ENCODE measurements around the gene COL4A1.

COL4A1 gene

DNA sequence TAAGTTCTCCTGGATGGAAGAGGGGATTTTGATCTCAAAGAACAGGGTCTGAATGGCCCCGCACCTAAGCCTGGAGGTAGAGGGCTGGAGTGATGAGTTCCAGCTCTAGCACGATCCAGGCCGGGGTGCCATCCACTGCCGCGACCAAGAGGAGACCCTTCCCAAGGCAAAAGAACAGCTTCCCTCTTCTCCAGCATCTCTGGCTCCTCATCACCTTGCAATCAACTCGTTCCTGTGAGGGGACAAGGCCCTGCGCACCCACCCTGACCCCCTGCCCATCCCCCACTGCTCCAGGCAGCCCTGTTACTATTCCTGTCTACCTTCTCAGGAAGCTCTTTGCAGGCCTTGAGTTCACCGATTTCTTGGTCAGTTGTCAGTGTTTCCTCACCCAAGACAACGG lies 17.8 kb downstream of the COL4A1 start:
- DNase-seq: no peak

DNA sequence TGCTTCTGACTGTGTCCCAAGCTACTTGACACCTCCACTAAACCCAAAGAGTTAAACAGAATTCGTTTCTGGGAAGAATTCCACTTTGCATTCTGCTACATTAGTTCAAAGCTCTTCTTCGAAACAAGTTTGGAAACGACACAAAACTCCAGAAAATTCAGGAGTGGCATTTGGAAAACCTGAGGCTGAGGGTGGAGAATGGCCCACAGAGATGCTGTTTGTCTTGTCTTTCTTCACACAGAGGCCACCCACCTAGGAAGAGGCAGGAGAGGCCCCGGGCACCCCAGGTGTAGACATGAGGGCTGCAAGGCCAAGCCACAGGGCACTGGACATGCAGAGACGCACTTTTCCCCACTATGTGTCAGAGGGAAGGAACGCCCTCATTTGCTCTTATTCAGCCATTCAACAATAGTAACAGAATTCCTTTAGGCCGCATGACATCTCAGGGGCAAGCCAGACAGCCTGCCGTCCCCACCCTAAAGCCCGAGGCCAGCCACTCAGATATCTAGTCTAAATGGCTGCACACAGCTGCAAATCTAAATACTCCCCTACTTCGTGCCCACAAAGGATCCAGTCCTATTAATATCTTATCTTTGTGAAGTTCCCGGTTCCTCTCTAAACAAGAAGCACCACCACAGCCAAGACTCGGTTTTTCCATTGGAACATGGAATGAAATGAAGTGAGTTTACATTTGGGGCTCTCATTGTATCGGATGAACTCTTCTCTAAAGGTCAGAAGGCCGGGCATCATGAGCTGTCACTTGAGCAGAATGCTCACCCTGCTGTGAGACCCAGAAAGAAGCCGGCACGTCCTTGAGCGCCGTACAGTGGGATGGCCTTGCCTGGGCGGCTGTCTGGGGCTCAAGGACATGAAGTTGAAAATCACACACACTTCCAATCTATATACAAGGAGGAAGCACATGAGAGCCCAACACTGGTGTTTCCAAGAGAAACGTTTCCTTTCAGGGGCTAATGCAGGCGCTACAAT lies 19.8 kb downstream of the COL4A1 start:
- no peak for DNase-seq

DNA sequence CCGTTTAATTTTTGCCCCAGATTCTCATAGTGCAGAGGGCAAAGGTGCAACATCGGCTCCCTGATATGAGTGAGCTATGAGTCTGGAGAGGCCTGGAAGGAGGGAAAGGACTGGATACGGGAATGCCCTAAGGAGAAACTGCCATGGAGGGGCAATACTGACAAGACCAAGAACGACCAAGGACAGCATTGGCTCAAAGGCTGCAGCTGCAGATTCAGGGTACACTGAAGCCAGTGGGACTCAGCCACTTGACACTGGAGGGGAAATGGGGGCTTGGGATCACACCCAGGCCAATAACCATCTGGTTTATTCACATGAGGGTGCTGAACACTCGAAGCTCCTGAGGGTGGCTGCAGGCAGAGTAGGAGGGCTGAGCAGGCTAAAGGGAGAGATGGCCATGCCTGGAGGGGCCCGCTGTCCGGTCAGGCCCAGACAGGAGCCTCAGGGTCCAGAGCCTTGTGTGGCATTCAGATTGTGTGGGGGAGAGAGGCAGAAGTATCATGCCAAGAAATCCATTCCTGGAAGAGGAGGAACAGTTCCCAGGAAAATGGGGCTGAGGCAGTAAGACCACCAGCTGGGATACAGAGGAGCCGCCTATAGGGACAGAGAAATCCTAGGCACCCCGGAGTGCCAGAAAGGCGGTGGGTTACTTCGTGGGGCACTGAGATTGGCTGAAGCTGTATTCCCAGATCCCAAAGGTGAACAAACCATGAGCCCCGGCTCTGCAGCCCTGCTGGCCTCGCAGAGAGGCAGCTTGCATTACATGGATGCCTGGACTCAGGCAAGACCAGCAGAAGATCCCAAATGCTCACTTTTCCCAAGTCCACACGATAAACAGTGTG lies 20.7 kb downstream of the COL4A1 start:
- DNase-seq: no peak

DNA sequence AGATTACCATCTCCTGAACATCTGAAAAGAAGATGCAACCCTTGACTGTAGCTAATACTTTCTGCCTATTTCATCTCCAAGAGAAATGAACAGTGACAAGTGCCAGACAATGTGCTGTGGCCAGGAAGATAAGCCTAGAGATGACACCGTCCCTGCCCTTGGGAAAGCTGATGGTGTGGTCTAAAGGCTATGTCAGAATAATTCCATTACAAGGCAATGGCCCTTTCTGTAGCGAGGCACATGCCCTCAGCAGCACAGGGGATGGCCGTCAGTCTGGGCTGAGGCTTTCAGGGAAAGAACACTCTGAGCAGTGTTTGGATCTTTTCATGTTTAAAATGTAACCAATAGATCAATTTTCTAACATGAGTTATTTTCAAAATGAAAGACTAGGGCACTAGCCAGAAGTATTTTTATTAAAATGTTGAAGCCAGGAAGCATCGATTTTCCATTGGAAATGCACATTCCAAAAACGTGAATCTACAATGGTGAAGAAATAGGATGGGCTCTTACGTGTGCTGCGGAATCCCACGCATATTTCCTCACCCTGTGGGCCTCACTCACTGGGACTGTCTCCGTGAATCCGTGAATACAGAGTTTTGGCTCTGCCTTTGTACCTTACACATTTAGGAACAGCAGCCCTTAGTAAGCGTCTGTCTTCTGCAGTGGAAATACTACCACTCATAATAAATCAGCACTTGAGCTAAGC lies 22.0 kb downstream of the COL4A1 start:
- DNase-seq: no peak

DNA sequence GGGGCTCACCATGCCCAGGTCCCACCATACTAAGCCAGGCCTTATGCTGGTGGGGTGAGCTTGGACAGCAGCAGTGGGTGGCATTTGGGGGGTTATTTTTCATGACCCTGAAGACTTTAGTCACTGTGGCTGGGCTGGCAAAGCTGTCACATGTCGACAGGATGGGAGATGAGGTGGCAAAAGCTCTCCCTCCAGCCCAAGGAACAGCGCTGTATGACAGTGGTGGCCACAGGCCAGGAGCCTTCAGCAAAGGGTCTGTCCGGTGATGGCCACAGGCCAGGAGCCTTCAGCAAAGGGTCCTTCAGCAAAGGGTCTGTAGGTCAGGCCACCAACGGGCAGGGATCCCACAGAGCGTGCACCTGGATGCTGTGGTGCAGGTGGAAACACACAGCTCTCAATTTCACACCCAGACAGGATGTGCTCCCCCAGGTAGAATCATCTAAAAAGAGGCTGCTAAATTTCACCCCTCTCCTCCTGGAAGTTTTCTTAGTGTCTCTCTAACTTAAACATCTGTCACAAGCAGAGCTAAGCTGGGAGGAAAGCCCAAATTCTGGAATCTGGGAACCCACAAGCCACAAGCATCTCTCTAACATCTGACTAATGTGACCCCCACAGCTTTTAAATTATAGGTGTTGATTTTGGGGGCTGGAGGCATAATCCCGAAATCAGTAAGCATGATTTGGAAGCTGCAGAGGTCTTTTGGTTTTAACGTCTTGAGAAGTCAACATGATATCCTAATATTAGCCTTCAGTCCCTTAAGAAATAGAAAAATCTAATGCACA lies 23.0 kb downstream of the COL4A1 start:
- no peak for DNase-seq

DNA sequence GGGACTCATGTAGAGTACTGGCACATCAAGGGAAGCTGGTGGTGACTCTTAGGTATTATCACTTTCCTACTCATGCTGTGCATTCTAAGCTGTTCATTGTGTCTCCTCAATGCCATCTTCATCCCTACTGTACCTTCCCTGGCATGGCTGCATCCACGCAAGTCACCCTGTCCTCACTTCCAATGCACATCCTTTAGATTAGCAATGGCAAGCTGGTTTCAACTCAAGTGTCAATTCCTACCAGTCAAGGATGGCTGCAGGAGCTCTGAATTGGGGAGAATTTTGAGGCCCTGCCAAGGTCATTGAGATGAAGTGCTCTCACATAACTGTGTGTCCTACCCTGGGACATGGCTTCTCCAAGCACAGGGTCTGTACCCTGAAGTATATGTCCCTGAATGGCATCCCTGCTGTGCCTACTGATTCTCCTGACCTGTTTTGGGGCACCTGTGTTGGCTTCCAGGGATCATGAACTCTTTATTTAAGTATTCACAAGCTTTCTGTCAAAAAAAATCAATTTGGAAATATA lies 24.6 kb downstream of the COL4A1 start:
- DNase-seq: no peak

DNA sequence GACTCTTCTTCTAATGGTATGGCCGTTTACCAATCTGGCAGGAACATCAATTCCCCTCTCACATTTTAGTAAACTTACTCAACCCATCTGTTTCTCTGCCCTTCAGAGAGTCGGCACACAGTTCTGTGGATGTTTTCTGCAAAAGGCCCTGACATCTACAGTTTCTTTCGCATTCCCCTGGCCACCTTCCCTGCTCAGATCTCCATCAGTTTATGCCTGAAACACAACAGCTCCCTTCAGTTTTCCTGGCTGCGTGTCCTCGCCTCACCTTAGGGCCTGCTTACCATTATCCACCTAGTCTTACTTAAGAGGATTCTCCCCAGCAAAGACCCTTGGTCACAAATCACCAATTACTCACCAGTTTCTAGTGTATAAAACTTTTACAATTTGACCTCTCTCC lies 25.2 kb downstream of the COL4A1 start:
- DNase-seq: no peak

DNA sequence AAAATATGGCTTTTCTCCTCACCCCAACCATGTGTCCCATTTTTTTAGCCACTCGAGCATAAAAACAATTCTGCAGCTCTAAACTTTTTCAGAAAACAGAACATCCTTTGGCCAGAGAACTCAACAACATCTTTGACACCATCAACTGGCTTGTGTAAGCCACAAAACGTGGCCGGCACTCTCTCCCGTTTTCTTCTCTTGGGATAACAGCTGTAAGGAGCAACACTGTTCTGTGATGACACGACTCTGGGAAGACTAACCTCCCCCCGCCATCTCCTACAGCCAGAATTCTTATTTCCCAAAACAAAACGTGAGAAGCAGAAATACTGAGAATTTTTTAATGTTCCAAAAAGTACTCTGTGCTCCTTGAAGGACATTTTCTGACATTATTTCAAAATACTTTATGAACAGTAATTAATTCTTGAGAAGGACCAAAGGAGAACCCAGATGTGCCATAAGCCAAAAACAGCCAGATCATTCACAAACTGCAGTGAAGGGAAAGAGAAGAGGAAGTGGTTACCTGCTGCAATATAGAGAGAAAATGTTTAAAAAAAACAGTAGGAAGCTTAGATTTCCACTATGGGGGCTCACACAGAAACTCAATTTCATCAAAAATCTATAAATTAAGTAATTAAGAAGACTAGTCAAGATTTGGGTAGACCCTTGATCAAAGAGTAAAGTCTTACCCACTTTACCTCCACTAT lies 25.8 kb downstream of the COL4A1 start:
- no peak for DNase-seq

DNA sequence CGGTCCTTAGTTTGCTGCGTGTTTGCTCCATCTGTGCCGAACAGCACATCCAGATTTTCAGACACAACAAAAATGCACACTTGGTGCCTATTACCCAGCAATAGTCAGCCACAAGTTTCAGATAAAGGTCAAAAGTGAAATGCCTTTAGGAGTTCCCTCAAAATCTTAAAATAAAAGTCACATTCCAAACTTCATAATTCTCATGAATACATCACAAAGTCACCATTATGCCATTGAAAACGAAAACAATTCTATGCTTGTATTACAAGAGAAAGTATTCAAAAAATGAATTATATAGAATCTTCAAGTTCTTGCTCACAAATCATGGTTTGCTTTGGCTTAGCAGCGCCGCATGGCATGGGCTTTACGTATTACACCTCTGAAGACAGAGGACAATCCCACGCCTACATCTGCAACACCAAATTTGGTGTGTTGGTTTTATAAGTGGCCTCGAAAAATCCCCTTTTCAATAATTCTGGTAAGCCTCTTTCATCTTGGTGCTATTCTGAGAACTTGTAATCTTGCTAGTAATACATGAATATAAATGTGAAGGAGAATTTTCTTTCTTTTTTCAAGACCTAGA lies 26.6 kb downstream of the COL4A1 start:
- DNase-seq: no peak

DNA sequence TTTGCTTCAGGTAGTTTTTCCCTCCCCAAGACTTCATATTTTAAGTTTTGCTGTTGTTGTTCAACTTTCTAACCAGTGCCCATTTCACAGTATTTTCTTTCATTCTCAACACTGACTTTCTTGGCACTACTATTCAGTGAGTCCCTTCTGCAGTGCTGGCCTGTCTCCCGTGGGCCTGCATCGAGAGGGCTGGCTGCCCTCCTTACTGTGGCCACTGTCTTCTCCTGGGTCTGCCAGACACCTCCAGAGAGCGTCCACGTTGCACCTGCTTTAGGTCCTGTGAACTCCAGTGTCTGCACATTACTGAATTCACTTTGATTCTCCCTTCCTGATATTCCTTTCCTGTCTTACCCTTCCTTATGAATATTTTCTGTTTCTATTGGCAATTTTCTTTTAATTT lies 27.3 kb downstream of the COL4A1 start:
- no peak for DNase-seq

DNA sequence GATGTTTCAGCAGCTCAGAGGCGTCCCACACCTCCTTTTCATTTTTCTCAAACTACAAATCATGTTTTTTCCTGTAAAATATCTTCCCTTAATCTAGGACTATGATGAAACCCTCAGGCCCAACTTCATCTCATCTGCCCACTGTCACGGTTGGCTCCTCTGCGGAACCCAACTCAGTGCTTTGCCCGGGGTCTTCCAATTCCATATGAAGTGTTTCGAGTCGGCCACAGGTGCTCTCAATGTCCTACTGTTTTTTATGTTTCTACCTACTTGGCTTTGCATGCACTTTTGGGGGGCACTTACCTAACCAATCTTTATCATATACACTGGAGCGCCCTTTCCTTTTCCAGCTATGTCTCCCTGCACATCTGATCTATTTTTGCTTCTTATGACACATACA lies 28.1 kb downstream of the COL4A1 start:
- DNase-seq: no peak

DNA sequence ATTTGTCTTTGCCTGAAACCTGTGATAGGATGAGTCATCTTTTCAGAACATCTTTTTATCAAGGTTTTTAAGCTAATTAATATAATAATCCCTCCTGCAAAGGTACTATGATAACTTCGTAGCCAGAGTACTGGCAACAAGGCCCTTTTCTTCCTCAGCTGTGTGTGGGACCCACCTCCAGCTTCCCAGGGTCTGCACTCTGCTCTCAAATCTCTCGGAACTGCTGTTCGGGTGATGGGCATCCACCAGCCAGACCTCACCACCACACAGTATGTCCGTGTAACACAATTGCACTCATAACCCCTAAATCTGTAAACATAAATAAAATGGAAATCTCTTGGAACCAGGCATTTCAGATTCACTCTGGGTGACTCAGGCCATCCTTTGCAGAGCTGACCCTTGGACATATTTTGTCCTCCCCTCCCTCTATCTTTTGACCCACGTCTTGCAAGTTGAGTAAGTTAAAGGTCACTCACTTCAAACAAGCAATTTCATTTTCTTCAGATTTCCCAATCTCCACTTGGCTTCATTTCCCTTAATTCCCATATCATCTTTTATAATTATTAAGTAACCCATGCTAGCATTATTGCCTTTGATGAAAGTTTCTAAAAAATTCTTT lies 29.5 kb downstream of the COL4A1 start:
- DNase-seq: no peak

DNA sequence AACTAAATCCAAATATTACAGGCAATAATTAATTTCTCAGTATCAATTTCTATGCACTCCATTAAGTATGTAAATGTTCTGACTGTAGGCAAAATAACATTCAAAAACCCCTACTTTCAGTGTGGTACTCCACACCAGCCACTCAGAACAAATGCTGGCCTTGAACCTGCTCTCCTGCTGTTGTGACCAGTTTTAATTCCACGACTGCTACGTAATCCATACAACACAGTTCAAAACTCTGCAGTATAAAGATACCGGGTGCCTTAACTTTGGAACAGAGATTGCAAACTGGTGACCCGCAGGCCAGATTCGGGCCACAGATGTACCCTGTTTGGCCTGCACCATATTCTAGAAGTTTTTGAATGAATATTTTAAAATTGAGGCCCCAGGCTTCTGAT lies 30.4 kb downstream of the COL4A1 start:
- no peak for DNase-seq

DNA sequence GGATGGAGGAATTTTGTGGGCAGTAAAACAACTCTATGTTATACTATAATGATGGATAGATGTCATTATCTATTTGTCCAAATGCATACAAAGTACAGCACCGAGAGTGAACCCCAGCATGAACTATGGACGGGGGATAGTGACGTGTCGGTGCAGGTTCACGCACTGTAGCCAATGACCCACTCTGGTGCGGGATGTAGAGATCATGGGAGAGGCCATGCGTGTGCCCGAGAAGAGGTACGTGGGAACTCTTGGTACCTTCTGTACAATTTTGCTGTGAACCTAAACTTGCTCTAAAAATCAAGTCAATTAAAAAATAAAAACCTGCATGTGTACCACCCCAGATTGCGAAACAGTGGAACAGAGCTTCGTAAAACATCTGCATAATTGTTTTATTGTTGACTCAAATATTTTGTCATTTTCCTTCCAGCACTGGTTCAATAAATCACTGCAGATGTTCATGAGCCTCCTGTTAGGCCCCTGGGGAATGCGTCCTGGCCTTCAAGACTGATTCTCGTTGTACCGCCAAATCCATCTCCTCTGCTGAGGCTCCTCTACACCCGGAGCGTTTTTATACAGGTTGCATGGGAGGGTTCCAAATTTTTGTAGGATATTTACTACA lies 30.9 kb downstream of the COL4A1 start:
- no peak for DNase-seq

DNA sequence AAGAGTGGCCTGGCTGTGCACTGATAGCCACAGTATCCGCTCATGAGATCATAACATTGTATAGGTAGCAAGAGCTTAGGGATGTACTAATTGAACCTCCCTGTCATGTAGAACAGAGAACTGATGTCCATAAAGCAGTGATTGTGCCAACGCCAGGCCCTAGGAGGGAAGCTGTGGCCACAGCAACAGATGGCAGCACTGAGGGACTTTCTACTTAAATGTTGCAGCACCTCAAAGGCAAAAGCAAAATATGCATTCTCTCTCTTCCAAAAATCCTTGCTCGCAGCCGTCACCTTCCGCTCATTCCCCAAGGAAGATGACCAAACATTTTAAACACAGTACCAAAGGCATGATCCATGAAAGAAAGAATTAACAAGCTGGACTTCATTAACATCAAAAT lies 32.3 kb downstream of the COL4A1 start:
- DNase-seq: no peak

DNA sequence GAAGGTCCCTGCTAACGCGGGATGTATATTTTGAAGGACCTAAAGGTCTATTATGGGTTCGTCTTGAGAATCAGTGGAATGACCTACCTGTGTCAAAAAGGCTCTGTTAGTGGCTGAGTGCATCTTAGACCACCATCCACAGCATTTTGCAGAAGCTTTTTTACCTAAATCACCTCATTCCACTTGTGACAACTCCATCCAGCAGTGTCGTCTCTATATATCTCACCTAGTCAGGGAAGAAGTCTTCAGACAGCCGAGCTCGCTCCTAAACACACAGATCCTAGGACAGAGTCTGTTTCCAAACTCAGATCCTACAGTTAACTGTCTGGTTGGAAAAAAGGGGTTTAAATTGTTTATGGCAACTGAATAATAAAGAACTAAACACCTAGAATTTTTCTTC lies 33.7 kb downstream of the COL4A1 start:
- DNase-seq: no peak

DNA sequence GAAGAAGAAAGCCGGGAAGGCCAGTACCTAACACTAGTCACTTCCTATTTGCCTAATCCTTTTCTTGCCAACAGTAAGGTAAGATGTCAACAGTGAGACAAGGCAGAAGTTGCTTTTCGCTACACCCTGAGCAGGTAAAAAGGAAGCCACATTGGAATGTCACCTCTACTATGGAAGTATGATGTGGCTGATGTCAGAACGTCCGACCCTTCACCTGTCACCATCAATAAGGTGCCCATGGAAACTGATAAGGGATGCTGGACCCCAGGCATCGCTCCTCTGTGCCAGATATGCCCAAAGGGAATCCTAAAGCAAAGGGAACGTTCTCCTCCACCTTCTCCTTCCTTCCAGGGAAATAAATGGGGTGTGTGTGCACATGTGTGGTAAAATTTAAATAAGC lies 34.3 kb downstream of the COL4A1 start:
- no peak for DNase-seq

DNA sequence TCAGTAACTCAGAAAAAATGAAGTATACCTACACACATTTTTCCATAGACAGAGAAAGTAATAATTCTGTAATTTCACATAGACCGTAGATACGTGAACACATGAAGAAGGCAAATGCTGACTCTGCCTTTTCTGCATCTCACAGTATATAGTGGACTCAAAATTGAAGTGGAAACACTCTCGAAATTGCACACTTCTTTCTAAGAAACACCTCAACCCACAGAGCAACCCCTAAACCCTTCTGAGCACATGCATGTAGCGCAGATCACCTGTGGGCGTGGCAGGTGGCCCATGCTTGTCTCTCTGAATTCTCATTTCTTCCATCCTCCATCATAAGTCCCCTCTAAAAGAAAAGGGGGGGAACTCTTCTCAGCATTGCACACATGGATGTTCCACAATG lies 34.7 kb downstream of the COL4A1 start:
- no peak for DNase-seq

DNA sequence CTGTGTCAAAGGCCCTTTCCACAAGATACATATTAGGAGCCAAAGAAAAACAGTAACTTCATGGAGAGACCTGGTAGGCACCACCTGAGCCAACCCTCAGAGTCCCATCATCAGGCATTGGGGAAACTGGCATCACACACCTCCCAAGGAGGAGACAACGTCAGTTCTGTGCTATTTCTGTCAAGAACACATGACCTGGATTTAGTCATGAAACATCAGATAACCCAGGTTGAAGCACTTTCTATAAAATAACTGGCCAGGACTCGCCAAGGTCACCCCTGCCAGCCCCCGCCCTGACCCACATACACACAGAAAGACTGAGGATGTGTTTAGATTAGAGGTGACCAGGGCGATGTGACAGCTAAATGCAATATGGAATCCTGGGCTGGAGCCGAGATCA lies 35.6 kb downstream of the COL4A1 start:
- no peak for DNase-seq

DNA sequence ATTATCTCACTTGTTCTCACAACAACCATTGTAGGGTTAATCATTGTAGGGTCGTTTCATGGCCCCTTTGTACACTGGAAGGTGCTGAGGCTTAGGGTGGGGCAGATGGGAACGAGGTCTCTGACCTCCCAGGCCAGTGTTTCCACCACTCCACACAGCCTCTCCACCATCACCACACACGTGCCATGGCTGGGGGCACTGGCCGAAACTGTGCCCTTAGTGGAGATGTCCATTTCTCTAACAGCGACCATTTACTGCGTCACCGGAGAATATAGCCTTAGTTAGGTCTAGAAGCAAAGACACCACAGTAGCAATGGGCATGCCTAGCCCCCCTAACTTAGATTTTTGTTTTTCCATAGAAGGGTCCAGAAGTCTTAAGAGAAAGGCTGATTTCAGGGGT lies 36.5 kb downstream of the COL4A1 start:
- DNase-seq: no peak

Measured in NCI-H2171 (cell line).